HG02840 (cell line): ENCODE data around the gene INSRR.

Experiments used
- ATAC-seq: cut with Tn5 transposase; IDR thresholded peaks from one replicate; pipeline ENCODE4 v1.9.1; 2021; ENCODE audit warnings: mild to moderate bottlenecking, moderate library complexity, moderate number of reproducible peaks; ENCODE audit not compliant: unreplicated experiment, low FRiP score

INSRR gene

DNA sequence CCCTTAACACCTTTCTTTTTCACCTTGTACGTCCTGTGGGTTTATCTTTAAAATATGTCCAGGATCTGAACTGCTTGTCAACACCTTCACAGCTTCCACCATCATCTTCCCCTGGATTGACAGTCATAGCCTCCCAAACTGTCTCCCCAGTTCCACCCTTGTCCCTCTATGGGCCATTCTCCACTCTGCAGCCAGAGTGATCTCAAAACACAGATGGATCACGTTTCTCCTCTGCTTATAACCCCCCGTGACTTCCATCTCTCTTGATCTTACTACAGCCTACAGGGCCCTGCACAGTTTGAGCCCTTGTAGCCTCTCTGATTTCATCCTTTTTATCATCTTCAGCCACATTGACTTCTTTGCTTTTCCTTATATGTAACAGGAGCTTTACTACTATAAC is 4.3 kb downstream of the INSRR start:
- ATAC-seq: no peak

DNA sequence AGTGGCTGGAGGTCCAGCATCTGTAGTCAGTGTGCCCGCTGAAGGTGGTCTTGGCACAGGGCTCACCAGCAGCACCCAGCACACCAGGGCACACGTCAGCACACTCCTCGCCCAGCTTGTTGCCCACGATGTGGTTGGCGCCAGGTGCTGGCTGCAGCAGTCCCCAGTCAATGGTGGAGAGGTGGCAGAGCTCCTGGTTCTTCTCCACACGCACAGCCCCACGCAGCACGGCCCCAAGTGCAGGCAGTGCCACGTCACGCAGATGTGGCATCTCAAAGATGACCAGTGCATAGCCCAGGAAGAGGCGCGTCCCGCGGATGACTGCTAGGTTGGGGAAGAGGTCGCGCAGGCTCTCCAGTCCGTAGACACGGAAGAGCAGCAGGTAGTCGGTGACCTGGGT is 5.2 kb downstream of the INSRR start:
- ATAC-seq: no peak

DNA sequence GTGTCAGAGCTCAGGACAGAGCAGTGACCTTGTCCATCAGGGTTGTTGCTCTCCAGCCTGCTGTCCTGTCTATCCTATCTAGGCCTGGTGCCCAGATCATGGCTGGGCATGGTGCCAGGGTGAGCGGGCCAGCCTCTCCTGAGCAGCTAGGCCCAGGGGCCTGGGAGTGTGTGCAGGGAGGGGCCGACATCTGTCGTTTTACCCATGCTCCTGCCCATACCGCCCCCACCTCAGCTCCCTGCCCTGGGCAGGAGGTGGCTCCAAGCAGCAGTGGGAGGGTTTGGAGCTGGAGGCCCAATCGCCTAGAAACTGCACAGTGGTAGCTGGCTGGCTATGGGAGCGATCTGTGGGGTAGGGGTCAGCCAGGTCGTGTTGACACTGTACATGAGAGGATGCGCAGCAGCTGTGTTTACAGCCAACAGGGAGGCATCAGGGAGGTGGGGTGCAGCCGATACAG is 6.5 kb downstream of the INSRR start:
- ATAC-seq: no peak

DNA sequence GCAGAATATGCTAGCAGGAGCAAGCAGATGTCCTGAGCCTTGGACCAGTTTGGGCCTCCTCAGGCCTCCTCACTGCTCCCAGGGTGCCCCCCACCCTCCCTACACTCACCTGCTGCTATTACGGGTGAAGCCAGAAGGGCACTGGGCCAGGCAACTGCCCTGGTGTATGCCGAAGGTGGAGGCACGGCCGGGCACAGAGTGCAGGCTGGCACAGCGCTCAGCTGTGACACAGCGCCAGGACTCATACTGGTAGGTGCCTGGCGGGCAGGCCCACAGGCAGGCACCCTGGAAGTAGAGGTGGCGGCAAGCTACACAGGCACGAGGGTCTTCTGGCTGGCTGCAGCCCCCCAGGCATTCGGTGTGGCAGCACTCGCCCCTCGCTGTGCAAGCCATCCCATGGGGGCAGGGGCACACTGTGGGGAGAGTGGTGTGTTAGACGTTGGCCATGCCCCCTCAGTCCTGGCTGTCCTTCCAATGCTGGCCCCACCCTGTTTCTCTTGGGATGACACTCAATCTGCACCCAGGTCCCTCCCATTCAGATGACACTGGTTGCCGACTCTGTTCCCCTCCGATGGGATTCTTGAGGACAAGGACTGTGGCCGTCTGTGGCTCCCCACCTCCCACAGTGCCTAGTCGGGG is 7.0 kb downstream of the INSRR start:
- ATAC-seq: no peak

DNA sequence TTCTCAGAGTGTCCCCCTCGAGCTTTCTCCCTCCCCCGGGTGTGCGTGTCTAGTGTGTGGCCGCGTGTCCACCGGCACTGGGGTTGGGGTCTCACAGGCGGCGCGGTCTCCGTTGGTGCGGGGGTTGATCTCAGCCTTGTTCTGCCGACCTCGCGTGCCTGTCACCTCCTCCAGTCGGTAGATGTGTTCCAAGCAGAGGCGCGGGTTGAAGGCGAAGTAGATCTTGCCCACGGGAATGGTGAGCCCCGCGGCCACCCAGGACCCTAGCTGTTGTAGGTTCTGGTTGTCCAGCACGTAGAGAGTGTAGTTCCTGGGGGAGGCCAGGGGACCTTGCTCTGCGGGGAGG is 9.8 kb downstream of the INSRR start:
- ATAC-seq: no peak

DNA sequence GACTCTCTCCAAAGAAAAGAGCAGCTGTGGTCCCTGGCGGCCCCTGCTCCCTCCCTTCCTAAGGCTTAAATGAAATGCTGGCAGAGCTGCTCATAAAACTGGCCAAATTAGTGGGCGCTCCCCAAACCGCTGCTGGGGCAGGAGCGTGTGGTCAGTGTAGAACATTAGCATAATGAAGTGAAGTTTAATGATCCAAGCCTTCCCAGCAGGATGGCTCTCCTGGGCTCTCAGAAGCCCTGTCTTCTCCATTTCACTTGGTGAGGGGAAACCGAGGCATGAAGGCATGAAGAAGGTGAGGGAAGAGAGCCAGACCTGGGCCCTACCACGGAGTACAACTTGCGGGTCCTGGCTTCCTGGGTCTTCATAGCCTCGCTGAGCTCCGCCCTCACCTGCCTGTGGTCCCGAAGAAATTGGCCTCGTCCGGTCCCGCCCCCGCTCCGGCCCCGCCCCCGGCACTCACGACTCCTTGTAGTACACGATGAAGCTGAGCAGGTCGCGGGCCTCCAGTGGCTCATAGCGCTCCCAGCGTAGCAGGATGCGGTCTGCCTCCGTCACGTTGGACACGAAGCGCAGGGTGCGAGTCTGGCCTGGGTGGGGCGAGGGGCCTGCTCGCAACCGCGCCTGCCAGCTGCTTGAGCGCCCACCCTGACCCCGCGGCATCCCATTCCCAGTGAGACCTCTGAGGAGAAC is 10.3 kb downstream of the INSRR start:
- no peak for ATAC-seq

DNA sequence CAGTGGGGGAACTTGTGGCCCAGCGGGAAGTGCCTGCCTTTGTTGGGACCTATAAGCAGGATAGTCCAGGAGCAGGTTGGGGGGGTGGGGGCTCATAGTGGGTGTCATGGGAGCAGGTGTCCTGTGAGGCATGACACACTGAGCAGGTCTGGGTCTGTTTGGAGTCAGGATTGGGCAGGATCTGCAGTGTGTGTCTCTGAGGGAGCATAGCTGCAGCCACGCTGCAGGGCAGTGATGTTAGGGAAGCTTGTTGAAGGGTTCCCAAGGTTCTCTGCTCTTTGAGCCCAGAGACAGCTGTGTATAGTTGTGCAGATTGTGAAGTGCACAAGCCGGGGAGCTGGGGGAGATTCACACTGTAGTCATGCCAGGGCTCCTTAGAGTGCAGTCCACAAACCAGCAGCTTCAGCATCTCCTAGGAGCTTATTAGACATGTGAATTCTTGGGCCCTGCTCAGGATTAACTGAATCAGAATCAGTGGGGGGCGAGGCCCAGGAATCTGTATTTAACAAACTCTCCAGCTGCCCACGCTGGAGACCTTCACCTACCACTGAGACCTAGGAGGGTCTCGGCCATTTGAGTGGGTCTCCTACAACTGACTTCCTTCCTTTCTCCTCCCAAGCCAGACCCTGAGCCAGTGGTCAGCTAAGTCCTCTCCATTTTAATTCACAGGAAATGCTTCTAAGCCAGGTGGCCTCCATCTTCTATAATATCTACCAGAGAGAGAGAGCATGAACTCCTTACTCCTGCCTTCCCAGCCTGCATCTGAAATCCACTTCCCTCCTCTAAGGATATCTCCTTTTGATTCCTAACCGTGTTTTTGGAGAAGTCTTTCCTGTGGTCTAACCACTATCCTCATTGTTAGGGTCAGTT is 11.1 kb downstream of the INSRR start:
- no peak for ATAC-seq

DNA sequence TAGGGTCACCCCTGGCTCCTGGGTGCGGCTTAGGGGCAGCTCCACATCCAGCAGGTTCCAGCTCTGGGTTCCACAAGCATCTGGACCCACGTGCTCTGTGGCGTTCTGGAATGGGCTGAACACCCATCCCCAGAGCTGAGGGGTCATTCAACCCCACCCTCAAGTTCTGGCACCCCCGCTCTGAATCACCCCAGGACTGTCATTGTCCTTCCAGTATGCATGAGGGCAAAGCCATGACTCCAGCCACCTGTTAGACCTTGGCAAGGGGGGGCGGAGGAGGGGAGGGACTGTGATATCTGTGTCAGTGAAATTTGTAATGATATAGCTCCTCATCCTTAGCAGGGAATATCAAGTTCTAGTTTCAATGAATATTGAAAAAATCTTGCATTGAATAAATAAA is 12.3 kb downstream of the INSRR start:
- no peak for ATAC-seq

DNA sequence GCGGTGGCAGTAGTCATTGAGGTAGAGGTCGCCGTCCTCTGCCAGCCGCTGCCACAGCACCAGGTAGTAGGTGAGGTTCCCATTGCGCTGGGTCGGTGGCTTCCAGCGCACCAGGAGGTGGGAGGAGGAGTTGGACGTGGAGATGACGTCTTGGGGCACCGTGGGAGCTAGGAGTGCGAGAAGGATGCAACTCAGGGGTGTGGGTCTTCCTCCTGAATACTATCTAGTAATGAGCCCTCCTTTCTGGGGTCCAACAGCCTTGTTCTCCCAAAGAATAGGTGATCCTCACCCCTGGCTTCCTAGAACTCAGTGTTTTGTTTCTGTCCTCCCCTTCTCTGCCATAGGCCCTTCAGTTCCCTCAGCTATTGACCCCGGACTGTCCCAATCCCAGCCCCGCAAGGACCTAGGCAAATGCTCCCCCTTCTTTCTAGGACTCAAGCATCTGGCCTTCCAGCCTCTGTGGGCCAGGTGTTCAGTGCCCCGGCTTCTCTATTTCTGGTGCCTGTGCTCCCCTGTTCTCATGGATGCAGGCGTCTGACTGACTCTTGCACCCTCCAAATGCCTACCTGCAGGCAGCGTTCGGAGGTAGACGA is 12.9 kb downstream of the INSRR start:
- ATAC-seq: no peak

DNA sequence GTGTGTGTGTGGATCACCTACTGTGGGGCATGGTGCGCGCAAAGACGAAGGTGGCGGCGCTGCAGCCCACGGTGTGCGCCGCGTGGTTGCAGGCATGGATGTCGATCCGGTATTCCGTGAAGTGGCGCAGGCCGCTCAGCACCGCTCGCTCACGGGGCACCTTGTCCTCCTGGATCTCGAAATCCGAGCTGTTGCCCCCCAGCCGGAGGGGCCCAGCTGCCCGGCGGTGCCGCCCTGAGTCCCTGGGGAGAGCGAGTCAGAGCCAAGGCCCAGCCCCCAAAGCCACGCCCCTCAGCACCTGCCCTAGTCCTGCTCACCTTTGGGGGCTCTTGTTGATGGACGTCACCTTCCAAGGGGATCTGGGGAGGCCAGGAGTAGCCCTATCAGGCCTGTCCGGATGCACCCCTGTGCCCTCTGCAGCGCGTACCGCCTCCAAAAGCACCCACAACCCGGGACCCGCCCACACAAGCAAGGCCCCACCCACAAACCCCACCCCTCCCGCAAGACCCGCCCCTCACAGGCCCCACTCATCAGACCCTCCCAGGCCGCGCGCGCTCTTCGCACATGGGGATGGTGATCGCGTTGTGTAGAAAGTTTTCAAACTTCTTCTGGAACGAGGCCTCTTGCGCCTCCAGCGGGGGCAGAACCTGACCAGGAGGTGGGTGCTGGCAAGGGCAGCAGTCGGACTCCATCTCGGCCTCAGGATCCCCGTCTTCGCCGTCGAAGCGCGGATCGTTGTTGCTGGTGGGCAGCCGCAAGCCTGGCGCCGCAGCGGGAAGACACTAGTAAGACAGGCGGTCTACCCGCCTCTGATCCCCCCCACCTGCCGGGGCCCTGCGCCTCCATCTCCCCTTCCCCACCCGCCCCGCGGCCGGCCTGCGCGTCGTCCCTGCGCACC is 13.6 kb downstream of the INSRR start:
- ATAC-seq: no peak

DNA sequence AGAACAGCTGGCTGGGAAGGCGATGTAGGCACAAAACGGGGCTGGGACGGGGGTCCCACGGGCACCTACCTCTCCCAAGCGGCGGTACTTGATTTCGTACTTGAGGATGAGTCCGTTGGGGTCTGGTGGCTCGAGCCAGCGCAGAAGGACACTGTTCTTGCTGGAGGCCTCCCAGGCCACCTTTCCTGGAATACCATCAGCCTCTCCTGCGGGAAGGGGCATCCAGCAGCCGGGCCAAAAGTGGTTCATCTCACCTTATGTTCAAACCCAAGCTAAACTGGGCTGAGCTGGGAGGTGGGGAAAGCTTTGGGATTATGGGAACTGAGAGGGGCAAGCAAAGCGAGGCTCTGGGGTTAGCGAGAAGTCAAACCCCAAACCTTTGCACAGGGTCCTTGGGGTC is 14.3 kb downstream of the INSRR start:
- ATAC-seq: no peak

DNA sequence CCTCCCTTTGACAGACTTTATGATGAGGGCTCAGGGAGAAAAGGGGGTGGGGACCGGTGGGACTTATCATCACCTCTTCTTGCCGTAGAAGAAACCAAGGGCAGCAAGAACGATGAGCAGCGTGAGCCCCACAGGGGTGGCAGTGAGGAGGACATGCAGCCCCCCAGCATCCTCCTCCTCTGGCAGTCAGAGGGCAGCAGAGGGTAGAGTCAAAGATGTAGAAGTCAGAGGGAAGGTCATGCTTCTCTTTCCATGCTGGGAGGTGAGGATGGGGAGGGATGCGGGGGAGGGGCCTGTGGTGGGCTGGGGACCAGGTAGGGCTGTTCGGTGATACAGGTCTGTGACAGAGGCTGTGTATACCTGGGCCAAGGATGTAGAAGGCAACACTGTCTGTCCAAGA is 14.8 kb downstream of the INSRR start:
- ATAC-seq: no peak

DNA sequence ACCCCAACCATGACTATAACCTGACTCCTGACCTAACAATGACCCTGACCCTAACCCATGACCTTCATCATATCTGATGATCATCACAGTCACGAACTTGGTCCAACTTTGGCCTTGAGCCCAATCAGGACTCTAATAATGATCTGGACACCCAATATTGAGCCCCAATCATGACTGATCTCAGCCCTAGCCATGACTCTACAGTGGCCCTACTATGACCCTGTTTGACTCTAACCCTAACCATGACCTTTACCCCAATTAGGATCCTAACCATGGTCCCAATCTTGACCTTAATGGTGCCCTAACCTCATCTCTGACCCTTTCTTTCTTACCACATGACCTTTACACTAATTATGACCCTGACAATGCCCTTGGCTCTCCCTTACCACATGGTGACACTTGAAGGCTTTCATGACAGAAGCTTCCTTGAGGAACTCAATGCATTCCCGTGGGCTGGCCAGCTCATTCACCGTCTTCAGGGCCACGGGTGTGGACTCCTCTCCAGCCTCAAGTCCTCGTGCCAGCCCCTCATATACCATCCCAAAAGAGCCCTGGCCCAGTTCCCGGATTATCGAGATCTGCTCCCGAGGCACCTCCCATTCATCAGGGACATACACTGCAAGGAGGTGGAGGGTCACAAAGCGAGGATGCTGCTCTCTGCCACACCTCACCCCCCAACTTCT is 16.2 kb downstream of the INSRR start:
- no peak for ATAC-seq

DNA sequence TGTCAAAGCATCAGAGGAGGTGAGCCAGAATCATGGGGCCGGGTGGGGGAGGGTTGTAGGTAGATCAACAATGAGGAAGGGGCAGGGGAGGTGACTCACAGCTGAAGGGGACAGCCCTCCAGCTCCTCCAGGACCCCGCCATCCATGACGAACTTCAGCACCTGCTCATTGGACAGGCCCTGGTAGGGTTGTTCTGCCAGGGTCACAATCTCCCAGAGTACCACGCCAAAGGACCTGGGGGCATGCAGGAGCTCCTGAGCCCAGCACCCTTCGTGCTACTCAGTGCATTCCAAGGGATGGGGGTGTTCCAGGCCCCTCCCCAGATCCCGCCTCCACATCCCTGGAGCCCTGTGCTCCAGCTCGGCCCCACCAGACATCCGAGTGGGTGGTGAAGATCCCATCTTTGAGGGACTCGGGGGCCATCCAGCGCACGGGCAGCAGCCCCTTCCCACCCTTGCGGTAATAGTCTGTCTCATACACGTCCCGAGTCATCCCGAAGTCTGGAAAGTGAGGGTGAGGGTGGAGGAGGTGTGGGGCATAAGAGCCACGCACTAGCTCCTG is 17.5 kb downstream of the INSRR start:
- ATAC-seq: no peak

DNA sequence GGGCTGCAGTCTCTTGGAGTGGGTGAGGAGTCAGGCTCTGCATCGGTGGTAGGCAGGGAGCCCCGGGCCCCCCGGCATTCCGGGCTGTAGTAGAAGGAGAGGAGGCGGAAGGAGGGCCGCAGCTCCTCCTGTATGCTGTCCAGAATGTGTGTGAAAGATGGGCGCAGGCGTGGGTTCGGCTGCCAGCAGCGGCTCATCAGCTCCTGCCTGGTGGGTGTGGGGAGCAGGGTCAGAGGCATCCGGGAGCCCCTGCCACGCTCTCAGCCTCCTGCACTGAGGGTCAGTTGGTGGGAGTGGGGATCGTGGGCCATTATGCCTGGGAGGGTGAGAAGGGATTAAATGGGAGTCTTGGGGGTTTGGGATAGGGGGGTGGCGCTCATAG is 18.0 kb downstream of the INSRR start:
- ATAC-seq: no peak

DNA sequence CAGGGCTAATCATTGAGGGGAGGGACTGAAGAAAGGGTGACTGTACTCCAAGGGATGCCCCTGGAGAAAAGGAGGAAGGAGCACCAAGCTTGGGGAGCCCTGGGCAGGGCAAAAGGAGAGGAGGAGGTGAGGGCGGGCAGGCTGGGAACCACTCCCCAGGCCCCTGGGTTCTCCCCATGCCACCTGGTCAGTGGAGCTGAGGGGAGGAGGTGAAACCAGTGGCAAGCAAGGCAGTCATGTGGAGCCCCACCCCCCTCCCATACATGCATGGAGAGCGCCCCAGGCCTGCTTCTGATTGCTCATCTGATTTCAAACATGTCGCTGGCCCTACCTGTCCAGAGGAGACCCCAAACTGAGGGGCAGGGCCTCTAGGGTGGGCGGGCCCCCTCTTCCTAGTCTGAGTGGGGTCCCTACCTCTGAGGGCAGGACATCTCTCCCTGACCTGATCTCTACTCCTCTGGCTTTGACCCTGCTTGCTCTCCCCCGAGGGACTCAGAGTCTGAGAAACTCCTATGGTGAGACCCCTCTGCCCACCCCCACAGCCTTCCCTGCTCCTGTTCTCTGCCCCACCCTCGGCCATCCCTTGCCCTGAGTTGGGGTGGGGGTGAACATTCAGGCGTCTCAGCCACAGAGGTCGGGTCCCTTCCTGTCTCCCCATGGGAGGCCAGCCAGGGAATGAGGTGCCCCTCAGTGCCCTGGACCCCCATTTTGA is 18.6 kb downstream of the INSRR start:
- no peak for ATAC-seq

DNA sequence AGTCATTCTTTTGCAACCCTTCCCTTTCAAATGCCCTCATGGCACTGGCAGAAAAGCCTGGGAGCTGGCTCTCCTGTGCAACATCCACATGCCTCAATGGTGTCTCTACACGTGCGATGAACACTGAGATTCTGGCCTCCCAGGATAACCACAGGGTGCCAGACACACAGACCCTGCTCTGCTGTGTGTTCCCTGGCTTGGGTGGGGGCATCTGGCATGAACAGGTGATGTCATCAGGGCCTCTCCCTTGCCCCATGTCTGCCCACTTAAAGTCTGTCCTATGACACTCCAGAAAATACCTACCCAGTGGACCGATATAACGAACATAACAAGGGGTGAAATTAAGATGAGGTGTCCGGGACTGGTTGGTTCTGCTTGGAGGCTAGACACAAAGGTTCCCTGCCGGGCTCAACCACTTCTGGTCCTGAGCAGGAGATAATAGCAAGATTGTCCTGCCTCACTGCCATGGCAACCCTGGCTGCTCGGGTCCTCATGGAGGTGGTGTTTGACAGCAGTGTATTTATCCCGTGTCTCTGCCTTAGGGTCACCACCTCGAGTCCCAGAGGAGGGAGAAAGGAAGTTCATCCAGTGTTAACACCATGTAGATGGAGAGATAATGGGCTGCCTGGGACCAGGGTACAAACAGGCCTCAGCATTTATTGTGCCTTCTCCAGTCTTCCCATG is 19.3 kb downstream of the INSRR start:
- ATAC-seq: no peak

DNA sequence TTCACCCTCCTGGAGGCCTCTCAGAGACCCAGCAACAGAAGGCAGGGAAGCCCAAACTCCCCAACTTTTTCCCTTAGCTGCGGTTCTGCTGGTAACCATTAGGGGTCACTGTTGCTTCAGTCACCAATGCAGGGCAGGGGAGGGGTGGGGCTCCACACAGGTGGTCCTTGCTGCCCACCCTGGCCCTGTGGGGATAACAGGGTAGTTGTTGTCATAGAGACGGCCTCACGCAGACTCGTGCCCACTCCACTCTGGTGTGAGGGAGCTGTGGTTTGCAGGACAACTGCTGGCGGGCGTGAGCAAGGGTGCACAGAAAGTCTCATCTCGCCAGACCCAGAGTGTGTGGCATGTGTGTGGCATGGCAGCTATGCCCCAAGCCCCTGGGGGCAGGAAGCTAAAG is 19.9 kb downstream of the INSRR start:
- no peak for ATAC-seq
